ENCODE measurements around the gene SIPA1L3.

DNA sequence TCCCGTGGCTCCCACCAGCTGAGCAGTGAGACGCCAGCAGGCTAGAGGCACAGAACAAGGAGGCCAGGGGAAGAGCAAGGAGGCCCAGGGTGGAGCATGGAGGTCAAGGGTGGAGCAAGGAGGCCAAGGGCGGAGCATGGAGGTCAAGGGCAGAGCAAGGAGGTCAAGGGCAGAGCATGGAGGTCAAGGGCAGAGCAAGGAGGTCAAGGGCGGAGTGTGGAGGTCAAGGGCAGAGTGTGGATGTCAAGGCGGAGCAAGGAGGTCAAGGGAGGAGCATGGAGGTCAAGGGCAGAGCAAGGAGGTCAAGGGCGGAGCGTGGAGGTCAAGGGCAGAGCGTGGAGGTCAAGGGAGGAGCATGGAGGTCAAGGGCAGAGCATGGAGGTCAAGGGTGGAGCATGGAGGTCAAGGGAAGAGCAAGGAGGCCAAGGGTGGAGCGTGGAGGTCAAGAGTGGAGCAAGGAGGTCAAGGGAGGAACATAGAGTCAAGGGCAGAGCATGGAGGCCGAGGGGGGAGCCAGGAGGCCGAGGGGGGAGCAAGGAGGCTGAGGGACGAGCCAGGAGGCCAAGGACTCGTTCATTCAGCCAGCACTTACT lies 289.3 kb downstream of the SIPA1L3 start:
- no peak for TF ChIP-seq EZH2 (IDR thresholded peaks at IDR 0.05; ENCODE audit: borderline replicate concordance, low read length)
- TF ChIP-seq, protein P1, sequence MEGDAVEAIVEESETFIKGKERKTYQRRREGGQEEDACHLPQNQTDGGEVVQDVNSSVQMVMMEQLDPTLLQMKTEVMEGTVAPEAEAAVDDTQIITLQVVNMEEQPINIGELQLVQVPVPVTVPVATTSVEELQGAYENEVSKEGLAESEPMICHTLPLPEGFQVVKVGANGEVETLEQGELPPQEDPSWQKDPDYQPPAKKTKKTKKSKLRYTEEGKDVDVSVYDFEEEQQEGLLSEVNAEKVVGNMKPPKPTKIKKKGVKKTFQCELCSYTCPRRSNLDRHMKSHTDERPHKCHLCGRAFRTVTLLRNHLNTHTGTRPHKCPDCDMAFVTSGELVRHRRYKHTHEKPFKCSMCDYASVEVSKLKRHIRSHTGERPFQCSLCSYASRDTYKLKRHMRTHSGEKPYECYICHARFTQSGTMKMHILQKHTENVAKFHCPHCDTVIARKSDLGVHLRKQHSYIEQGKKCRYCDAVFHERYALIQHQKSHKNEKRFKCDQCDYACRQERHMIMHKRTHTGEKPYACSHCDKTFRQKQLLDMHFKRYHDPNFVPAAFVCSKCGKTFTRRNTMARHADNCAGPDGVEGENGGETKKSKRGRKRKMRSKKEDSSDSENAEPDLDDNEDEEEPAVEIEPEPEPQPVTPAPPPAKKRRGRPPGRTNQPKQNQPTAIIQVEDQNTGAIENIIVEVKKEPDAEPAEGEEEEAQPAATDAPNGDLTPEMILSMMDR (conservative IDR thresholded peaks at IDR 0.05 in 1 of 2, IDR thresholded peaks at IDR 0.05 in 1 of 2; ENCODE audit: extremely low read depth in 1 of 2, insufficient read depth in 1 of 2, low read depth in 1 of 2, low read length in 2 of 2), result no peak

Data from mammary epithelial cell (primary cell).